ENCODE data around the gene CEACAM5. TPM values are rescaled to one million over a fixed set of nuclear protein-coding genes. Genes with fewer than 3 reads are reported as not detected.

The CEACAM5 gene
- polyA plus RNA-seq, 3 donors, result not detected

DNA sequence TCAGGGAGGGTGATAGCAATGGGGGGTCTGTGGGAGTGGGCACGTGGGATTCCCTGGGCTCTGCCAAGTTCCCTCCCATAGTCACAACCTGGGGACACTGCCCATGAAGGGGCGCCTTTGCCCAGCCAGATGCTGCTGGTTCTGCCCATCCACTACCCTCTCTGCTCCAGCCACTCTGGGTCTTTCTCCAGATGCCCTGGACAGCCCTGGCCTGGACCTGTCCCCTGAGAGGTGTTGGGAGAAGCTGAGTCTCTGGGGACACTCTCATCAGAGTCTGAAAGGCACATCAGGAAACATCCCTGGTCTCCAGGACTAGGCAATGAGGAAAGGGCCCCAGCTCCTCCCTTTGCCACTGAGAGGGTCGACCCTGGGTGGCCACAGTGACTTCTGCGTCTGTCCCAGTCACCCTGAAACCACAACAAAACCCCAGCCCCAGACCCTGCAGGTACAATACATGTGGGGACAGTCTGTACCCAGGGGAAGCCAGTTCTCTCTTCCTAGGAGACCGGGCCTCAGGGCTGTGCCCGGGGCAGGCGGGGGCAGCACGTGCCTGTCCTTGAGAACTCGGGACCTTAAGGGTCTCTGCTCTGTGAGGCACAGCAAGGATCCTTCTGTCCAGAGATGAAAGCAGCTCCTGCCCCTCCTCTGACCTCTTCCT is 11.1 kb upstream of the CEACAM5 start:
- Mint-ChIP-seq H3K36me3 (no peaks in the 10 kb centered on the region), H3K9me3 (peaks cover 0 to 12% (median 9%) of the 10 kb centered on the region in 7 donors), H3K4me3 (peak overlapping the region in 1 of 2 donors; percentile 30), H3K27me3 (ENCODE audit: low read depth in 3 of 3) (peaks cover 38 to 49% (median 39%) of the 10 kb centered on the region in 3 donors), H3K4me1 (peaks cover 13% of the 10 kb centered on the region), H3K27ac (no peak overlapping the region)
- Histone ChIP-seq H3K4me3 (replicated peaks in 1 of 3; ENCODE audit: low read depth in 2 of 3, low read length in 3 of 3) (no peak overlapping the region), H2AFZ (ENCODE audit: insufficient read depth, low read depth, low read length, poor library complexity, severe bottlenecking) (no peak overlapping the region), H4K20me1 (ENCODE audit: insufficient read depth, low read length) (no peaks in the 10 kb centered on the region), H3K9me3 (replicated peaks in 1 of 2; ENCODE audit: control insufficient read depth in 1 of 2, insufficient read depth in 1 of 2, low read length in 2 of 2) (peaks cover 0 to 6% of the 10 kb centered on the region in 2 donors), H3K4me2 (replicated peaks; ENCODE audit: extremely low read depth, low read length, poor library complexity, severe bottlenecking) (no peak overlapping the region), H3K79me2 (ENCODE audit: insufficient read depth, low read length) (no peaks in the 10 kb centered on the region), H3K4me1 (ENCODE audit: control insufficient read depth in 1 of 2, insufficient read depth in 2 of 2, low read length in 2 of 2) (peaks cover 11 to 15% of the 10 kb centered on the region in 2 donors), H3K9ac (ENCODE audit: insufficient read depth, low read length, poor library complexity, severe bottlenecking) (no peak overlapping the region), H3K36me3 (replicated peaks in 1 of 2; ENCODE audit: control insufficient read depth in 1 of 2, insufficient read depth in 2 of 2, low read length in 2 of 2) (no peaks in the 10 kb centered on the region), H3K27ac (ENCODE audit: low read depth in 1 of 2, low read length in 2 of 2) (no peak overlapping the region), H3K27me3 (ENCODE audit: control insufficient read depth in 2 of 2, insufficient read depth in 2 of 2, low read length in 2 of 2) (peaks cover 0 to 22% of the 10 kb centered on the region in 2 donors)
- TF ChIP-seq, protein P1, sequence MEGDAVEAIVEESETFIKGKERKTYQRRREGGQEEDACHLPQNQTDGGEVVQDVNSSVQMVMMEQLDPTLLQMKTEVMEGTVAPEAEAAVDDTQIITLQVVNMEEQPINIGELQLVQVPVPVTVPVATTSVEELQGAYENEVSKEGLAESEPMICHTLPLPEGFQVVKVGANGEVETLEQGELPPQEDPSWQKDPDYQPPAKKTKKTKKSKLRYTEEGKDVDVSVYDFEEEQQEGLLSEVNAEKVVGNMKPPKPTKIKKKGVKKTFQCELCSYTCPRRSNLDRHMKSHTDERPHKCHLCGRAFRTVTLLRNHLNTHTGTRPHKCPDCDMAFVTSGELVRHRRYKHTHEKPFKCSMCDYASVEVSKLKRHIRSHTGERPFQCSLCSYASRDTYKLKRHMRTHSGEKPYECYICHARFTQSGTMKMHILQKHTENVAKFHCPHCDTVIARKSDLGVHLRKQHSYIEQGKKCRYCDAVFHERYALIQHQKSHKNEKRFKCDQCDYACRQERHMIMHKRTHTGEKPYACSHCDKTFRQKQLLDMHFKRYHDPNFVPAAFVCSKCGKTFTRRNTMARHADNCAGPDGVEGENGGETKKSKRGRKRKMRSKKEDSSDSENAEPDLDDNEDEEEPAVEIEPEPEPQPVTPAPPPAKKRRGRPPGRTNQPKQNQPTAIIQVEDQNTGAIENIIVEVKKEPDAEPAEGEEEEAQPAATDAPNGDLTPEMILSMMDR (IDR thresholded peaks at IDR 0.05), result no peak
- 67% methylated on average over 6 of the region's 9 CpGs for WGBS (ENCODE audit: insufficient coverage)
- intact Hi-C loops (cut with micrococcal nuclease), result no loop called here
- no peak for DNase-seq

DNA sequence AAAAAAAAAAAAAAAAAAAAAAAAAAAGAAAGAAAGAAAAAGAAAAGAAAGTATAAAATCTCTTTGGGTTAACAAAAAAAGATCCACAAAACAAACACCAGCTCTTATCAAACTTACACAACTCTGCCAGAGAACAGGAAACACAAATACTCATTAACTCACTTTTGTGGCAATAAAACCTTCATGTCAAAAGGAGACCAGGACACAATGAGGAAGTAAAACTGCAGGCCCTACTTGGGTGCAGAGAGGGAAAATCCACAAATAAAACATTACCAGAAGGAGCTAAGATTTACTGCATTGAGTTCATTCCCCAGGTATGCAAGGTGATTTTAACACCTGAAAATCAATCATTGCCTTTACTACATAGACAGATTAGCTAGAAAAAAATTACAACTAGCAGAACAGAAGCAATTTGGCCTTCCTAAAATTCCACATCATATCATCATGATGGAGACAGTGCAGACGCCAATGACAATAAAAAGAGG is 9.6 kb upstream of the CEACAM5 start:
- Mint-ChIP-seq H3K36me3 (no peaks in the 10 kb centered on the region), H3K27ac (no peak overlapping the region), H3K4me1 (peaks cover 13% of the 10 kb centered on the region), H3K4me3 (peak overlapping the region in 1 of 2 donors; percentile 0), H3K27me3 (ENCODE audit: low read depth in 3 of 3) (peaks cover 37 to 45% (median 38%) of the 10 kb centered on the region in 3 donors), H3K9me3 (peaks cover 0 to 2% (median 0%) of the 10 kb centered on the region in 7 donors)
- intact Hi-C loops (cut with micrococcal nuclease), result no loop called here
- Histone ChIP-seq H3K27me3 (ENCODE audit: control insufficient read depth in 2 of 2, insufficient read depth in 2 of 2, low read length in 2 of 2) (peaks cover 0 to 18% of the 10 kb centered on the region in 2 donors), H3K79me2 (ENCODE audit: insufficient read depth, low read length) (no peaks in the 10 kb centered on the region), H3K27ac (ENCODE audit: low read depth in 1 of 2, low read length in 2 of 2) (no peak overlapping the region), H4K20me1 (ENCODE audit: insufficient read depth, low read length) (no peaks in the 10 kb centered on the region), H3K36me3 (replicated peaks in 1 of 2; ENCODE audit: control insufficient read depth in 1 of 2, insufficient read depth in 2 of 2, low read length in 2 of 2) (no peaks in the 10 kb centered on the region), H3K9ac (ENCODE audit: insufficient read depth, low read length, poor library complexity, severe bottlenecking) (no peak overlapping the region), H3K4me1 (ENCODE audit: control insufficient read depth in 1 of 2, insufficient read depth in 2 of 2, low read length in 2 of 2) (peaks cover 11 to 15% of the 10 kb centered on the region in 2 donors), H3K4me2 (replicated peaks; ENCODE audit: extremely low read depth, low read length, poor library complexity, severe bottlenecking) (no peak overlapping the region), H2AFZ (ENCODE audit: insufficient read depth, low read depth, low read length, poor library complexity, severe bottlenecking) (no peak overlapping the region), H3K9me3 (replicated peaks in 1 of 2; ENCODE audit: control insufficient read depth in 1 of 2, insufficient read depth in 1 of 2, low read length in 2 of 2) (no peaks in the 10 kb centered on the region), H3K4me3 (replicated peaks in 1 of 3; ENCODE audit: low read depth in 2 of 3, low read length in 3 of 3) (no peak overlapping the region)
- WGBS (ENCODE audit: insufficient coverage), result 25% methylated on average over 1 of the region's 1 CpG
- DNase-seq, result peak; percentile 24 to 55 (median 43)
- TF ChIP-seq, protein P1 (IDR thresholded peaks at IDR 0.05), result no peak
